SK-N-SH treated with all-trans-retinoic acid at 6 μM for 48 hours (cell line): ENCODE measurements around the gene COL6A2.

ENCODE experiments used
- ARNTL ChIP-seq: fragments of 450-650 bp; formaldehyde crosslinking; IDR thresholded peaks from 2 replicates; pipeline ENCODE4 v1.5.0; 2020; ENCODE audit warnings: low read depth, mild to moderate bottlenecking, moderate library complexity, borderline replicate concordance
- CREB5 ChIP-seq: fragments of 250-450 bp; sonication (Bioruptor Pico); IDR thresholded peaks from 2 replicates; pipeline ENCODE4 v1.5.1; 2020; ENCODE audit warnings: low read depth, mild to moderate bottlenecking, moderate library complexity
- CSDC2 ChIP-seq: fragments of 250-450 bp; sonication (Bioruptor Pico); IDR thresholded peaks from 2 replicates; pipeline ENCODE4 v1.5.0; 2020; ENCODE audit warnings: mild to moderate bottlenecking, moderate library complexity
- PATZ1 ChIP-seq: fragments of 250-450 bp; sonication (Bioruptor Pico); IDR thresholded peaks from 2 replicates; pipeline ENCODE4 v1.8.0; 2020; ENCODE audit warnings: mild to moderate bottlenecking, moderate library complexity, borderline replicate concordance
- SNAI2 ChIP-seq: fragments of 250-450 bp; sonication (Bioruptor Pico); IDR thresholded peaks from 2 replicates; pipeline ENCODE4 v1.5.0; 2020; ENCODE audit warnings: mild to moderate bottlenecking, moderate library complexity
- TCF4 ChIP-seq: fragments of 250-450 bp; sonication (Bioruptor Pico); IDR thresholded peaks from 2 replicates; pipeline ENCODE4 v1.8.0; 2021; ENCODE audit warnings: mild to moderate bottlenecking, moderate library complexity, borderline replicate concordance
- TSHZ2 ChIP-seq: fragments of 250-450 bp; sonication (Bioruptor Pico); IDR thresholded peaks from 2 replicates; pipeline ENCODE4 v1.5.0; 2020; ENCODE audit warnings: mild to moderate bottlenecking, moderate library complexity
- ZC3H10 ChIP-seq: fragments of 250-450 bp; sonication (Bioruptor Pico); IDR thresholded peaks from 2 replicates; pipeline ENCODE4 v1.5.1; 2021; ENCODE audit warnings: mild to moderate bottlenecking, moderate library complexity
- ZNF70 ChIP-seq: fragments of 450-650 bp; formaldehyde crosslinking; IDR thresholded peaks from 2 replicates; pipeline ENCODE4 v1.5.0; 2020; ENCODE audit warnings: mild to moderate bottlenecking, moderate library complexity
- ZNF8 ChIP-seq: fragments of 450-650 bp; formaldehyde crosslinking; IDR thresholded peaks from 2 replicates; pipeline ENCODE4 v1.5.0; 2020; ENCODE audit warnings: mild to moderate bottlenecking, moderate library complexity

GRCh38 chr21:46080171-46081021, 17.5 kb upstream of the COL6A2 start:
- TF ChIP-seq ZNF70 (CRISPR knock-in tag) (no peak), CSDC2 (CRISPR knock-in tag) (no peak), PATZ1 (CRISPR knock-in tag) (no peak), SNAI2 (no peak), CREB5 (CRISPR knock-in tag) (no peak), ARNTL (CRISPR knock-in tag) (no peak), TSHZ2 (no peak), TCF4 (CRISPR knock-in tag) (no peak), ZNF8 (CRISPR knock-in tag) (no peak), ZC3H10 (CRISPR knock-in tag) (no peak)
